Ovary (tissue), 3 donors: Measurements from ENCODE around the gene TM7SF2.

Source experiments
- POLR2A ChIP-seq: fragments of 450-650 bp; IDR thresholded peaks from one replicate; pipeline ENCODE4 v1.6.1; 2017; ENCODE audit warnings: antibody characterized with exemption, mild to moderate bottlenecking, moderate library complexity
- TF ChIP-seq, protein P1 (sequence below), 3 donors: fragments of 450-650 bp in 2 of 3; fragments of 200-600 bp in 1 of 3; IDR thresholded peaks; one replicate each; pipeline versions ENCODE4 v1.5.1 to v1.8.0; 2016 to 2022; ENCODE audit warnings: antibody characterized with exemption in 3 of 3, mild to moderate bottlenecking in 1 of 3
- donor health status: DM: no; HTN: no; CAD: no.

DNA sequence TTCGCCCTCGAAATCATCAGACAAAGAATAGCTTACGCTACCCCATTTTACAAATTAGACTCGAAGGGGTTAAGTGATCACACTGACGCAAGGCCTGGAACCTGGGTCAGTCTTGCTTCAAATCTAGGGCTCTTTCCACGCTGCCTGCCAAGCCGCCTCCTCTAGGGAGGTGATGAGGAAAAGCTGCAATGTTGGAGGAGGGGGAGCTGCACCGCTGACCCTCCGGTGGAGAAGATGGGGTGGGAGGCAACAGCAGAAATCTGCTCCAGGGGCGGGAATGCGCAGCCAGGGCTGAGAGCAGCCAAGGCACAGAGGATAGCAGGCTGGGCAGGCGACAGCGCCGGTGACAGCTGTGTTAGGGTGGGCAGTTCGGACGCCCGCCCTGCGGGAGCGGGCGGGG lies 22.1 kb downstream of the TM7SF2 start:
- no peak for TF ChIP-seq POLR2A
- TF ChIP-seq, protein P1, sequence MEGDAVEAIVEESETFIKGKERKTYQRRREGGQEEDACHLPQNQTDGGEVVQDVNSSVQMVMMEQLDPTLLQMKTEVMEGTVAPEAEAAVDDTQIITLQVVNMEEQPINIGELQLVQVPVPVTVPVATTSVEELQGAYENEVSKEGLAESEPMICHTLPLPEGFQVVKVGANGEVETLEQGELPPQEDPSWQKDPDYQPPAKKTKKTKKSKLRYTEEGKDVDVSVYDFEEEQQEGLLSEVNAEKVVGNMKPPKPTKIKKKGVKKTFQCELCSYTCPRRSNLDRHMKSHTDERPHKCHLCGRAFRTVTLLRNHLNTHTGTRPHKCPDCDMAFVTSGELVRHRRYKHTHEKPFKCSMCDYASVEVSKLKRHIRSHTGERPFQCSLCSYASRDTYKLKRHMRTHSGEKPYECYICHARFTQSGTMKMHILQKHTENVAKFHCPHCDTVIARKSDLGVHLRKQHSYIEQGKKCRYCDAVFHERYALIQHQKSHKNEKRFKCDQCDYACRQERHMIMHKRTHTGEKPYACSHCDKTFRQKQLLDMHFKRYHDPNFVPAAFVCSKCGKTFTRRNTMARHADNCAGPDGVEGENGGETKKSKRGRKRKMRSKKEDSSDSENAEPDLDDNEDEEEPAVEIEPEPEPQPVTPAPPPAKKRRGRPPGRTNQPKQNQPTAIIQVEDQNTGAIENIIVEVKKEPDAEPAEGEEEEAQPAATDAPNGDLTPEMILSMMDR (IDR thresholded peaks at IDR 0.05): no peak
